COLO668 (cell line): ENCODE results near the gene FPR2.
"Not testable (repeated sequence)": the region's sequence is repeated elsewhere in the genome, so short reads cannot be mapped to it uniquely, and the experiment has no call there.

Experiments
- DNase-seq: peaks from one replicate; lab custom pipeline; 2025; ENCODE audit not compliant: unreplicated experiment; lab: John Stamatoyannopoulos, UW

The FPR2 gene

DNA sequence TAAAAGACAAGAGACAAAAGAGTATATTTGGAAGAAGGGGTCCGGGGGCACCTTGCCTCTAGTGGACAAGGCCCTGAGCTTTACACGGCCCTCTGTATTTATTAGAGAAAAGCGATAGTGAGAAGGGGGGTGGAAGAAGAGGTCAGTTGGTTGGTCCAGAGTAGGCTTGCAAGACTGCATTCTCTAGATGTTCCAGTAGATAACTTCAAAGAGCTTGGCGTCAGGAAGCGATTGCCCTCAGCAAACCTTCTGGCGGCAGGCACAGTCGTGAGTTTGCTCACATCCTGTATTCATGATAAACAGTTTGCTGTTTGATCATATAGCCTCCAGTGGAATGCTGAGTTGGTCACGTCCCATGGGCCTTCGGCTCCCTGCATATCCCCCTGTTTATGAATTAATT is 43.8 kb downstream of the FPR2 start:
- not testable (repeated sequence) for DNase-seq

- DNase-seq: not testable (repeated sequence)
Measured at GRCh38 chr19:51805396-51805795, 44.4 kb downstream of the FPR2 start.

DNA sequence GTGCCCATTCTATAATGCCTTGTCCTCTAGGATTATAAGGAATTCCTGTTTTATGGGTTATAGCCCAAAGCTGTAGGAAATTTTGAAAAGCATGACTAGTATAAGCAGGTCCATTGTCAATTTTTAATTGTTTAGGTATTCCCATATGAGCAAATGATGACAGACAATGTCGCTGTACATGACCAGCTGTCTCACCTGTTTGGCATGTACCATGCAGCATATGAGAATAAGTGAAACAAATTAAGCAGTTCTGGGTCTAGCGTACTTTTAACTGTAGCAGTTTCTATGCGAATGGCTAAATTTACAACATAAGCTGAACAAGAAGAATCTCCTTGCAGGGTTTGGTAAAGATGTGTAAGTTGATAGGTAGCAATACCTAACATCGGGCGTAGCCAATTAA is 45.6 kb downstream of the FPR2 start:
- not testable (repeated sequence) for DNase-seq

DNA sequence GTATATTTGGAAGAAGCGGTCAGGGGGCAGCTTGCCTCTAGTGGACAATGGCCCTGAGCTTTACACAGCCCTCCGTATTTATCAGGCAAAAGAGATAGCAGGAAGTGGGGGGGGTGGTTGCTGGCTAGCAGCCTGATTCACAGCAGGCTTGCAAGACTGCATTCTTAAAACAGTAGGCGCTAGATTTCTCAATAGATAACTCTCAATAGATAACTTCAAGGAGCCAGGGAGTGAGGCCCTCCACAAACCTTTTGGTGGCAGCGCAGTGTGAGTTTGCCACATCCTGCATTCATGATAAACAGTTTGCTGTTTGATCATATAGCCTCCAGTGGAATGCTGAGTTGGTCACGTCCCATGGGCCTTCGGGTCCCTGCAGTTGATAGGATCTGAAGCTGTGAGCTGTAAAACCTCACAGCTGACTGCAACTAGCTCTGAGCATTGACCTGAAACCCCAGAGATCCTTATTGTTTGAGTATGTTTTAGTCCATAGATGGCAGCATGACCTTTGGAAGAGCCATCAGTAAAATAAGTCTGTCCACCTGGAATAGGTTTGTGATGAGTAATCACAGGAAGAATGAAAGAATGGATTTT is 46.2 kb downstream of the FPR2 start:
- DNase-seq: no peak

GRCh38 chr19:51807925-51808324 is 46.9 kb downstream of the FPR2 start:
- DNase-seq: no peak

- DNase-seq: no peak
Measured at GRCh38 chr19:51808333-51808986, 47.5 kb downstream of the FPR2 start.

- no peak for DNase-seq
Measured at GRCh38 chr19:51809787-51810186, 48.8 kb downstream of the FPR2 start.

GRCh38 chr19:51810223-51810622 is 49.2 kb downstream of the FPR2 start:
- DNase-seq: no peak

DNA sequence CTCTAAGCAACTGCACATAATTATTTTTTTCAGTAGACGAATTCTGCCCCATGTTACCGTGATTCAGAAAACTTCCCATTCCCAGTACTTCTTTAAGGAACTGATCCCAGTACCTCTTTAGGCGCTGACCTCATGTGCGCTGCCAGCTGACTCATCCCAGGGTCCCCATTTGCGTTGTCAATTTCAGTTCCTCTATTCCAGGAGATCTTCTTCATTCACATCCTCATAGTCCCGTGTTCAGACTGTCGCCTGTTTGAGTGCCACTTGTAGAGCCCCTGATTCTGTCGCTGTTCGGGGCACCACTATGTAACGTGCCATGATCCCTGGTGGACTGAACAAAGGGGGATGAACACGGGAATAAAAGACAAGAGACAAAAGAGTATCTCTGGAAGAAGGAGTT is 50.4 kb downstream of the FPR2 start:
- DNase-seq: no peak

DNA sequence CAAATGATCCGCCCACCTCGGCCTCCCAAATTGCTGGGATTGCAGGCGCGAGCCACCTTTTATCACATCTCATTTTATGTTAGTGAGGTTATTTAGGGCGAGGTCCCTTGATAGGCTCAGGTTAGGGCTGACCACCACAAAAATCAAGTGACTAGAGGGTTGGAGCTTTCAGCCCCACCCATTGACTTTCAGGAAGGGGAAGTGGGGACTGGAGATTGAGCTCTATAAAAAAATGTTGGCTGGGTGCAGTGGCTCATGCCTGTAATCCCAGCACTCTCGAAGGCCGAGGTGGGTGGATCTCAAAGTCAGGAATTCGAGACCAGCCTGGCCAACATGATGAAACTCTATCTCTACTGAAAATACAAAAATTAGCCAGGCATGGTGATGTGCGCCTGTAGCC is 54.1 kb downstream of the FPR2 start:
- DNase-seq: no peak

GRCh38 chr19:51816711-51817110 is 55.7 kb downstream of the FPR2 start:
- no peak for DNase-seq

GRCh38 chr19:51820011-51820410 is 59.0 kb downstream of the FPR2 start:
- no peak for DNase-seq
